Fibroblast of the aortic adventitia (primary cell): ENCODE measurements around the gene CCDC24. TPM values are rescaled to one million over a fixed set of nuclear protein-coding genes. Genes with fewer than 3 reads are reported as not detected.
A peak's percentile ranks its signal among the peaks of the same experiment; 100 is the strongest.

Experiments
- DNase-seq: peaks from one replicate; pipeline ENCODE4 v3.0.0-alpha.2; 2010; ENCODE audit warnings: low read depth
- H3K4me3 ChIP-seq: 2 replicates; pipeline ENCODE4 v1.5.1; 2011; ENCODE audit warnings: low read depth, mild to moderate bottlenecking, control low read depth, low read length, moderate library complexity
- CTCF ChIP-seq: IDR thresholded peaks from 2 replicates; pipeline ENCODE4 v1.5.1; 2011; ENCODE audit warnings: mild to moderate bottlenecking, low read length, control low read depth, inconsistent platforms; ENCODE audit not compliant: insufficient read depth
- total RNA-seq: library from RNA; depleted of rRNA; stranded (reverse); fragments of >200 nt; gene quantifications from 2 replicates; pipeline ENCODE4 v1.2.3, GENCODE V29; 2012; ENCODE audit warnings: low replicate concordance

Gene CCDC24
- total RNA-seq, 1 donor, result 2.6 TPM

- peak overlapping the region; percentile 74 for H3K4me3 ChIP-seq
- peak; percentile 52 for DNase-seq
- TF ChIP-seq CTCF, result no peak
These were observed 11.7 kb upstream of the CCDC24 start for GRCh38 chr1:43979528-43980254.

GRCh38 chr1:43980255-43981134 lies 10.9 kb upstream of the CCDC24 start:
- H3K4me3 ChIP-seq, result peak overlapping the region; percentile 74

GRCh38 chr1:43981135-43981491 lies 10.3 kb upstream of the CCDC24 start:
- no peak for DNase-seq
- TF ChIP-seq CTCF, result no peak
- H3K4me3 ChIP-seq, result no peak overlapping the region

More at GRCh38 chr1:43980255-43981134, 10.9 kb upstream of the CCDC24 start:
- TF ChIP-seq CTCF, result no peak
- peak; percentile 32 for DNase-seq

GRCh38 chr1:43981636-43982035 lies 9.8 kb upstream of the CCDC24 start:
- no peak for TF ChIP-seq CTCF
- no peak overlapping the region for H3K4me3 ChIP-seq
- DNase-seq, result no peak

GRCh38 chr1:43982241-43982640 lies 9.2 kb upstream of the CCDC24 start:
- no peak for DNase-seq
- H3K4me3 ChIP-seq, result no peak overlapping the region
- no peak for TF ChIP-seq CTCF

- TF ChIP-seq CTCF, result no peak
- H3K4me3 ChIP-seq, result no peak overlapping the region
- no peak for DNase-seq
These were observed 8.6 kb upstream of the CCDC24 start for GRCh38 chr1:43982808-43983207.
